ENCODE measurements around the gene TMEM52. TPM values are rescaled to one million over a fixed set of nuclear protein-coding genes. Genes with fewer than 3 reads are reported as not detected.
A peak's percentile ranks its signal among the peaks of the same experiment; 100 is the strongest.

Gene TMEM52
- total and polyA plus RNA-seq, 9 of the 15 experiments (the other 6 are each of a cell fraction or from before 2014, with no cell fraction given) = 0.37 to 22.5 (median 6.8) TPM

DNA sequence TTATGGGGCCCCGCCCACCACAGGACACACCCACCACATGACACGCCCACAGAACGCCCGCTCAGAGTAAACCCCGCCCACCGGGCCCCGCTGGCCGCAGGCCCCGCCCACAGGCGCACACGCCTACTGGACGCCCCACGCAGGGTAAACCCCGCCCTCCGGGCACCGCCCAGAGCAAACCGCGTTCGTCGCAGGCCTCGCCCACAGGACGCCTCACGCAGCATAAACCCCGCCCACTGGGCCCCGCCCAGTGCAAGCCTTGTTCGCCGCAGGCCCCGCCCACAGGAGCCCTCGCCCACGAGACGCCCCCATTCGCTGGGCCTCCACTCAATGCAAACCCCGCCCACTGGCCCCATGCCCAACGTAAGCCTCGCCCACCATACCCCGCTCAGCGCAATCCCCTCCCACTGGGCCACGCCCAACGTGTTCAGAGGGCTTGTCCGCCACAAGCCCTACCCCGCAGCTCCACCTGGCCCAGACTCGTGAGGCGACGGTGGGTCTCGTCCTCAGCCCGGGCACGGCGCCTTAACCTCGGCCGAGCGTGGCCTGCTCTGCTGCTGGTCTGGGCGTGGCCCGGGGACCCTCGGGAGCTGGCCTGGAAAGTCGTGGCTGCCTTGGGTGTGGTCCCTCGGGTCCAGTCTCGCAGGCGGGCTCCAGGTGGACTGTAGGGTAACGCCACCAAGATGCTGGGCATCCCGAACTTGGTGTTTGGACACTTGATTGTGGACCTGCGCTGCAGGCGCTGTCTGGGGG, 401 bp upstream of the TMEM52 start (continued):
- TF ChIP-seq, protein P1, sequence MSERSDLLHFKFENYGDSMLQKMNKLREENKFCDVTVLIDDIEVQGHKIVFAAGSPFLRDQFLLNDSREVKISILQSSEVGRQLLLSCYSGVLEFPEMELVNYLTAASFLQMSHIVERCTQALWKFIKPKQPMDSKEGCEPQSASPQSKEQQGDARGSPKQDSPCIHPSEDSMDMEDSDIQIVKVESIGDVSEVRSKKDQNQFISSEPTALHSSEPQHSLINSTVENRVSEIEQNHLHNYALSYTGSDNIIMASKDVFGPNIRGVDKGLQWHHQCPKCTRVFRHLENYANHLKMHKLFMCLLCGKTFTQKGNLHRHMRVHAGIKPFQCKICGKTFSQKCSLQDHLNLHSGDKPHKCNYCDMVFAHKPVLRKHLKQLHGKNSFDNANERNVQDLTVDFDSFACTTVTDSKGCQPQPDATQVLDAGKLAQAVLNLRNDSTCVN (CRISPR knock-in tag; IDR thresholded peaks at IDR 0.05) = no peak
- no peak for TF ChIP-seq NR2C2 (CRISPR knock-in tag; IDR thresholded peaks at IDR 0.05)
- TF ChIP-seq NR2C2 (tag; IDR thresholded peaks at IDR 0.05) = no peak
- TF ChIP-seq SRSF3 (IDR thresholded peaks at IDR 0.05; ENCODE audit: insufficient read depth, low read length) = no peak
- TF ChIP-seq ESRRB (CRISPR knock-in tag; IDR thresholded peaks at IDR 0.05; ENCODE audit: borderline replicate concordance) = no peak
- TF ChIP-seq, protein P2, sequence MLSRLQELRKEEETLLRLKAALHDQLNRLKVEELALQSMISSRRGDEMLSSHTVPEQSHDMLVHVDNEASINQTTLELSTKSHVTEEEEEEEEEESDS (CRISPR knock-in tag; IDR thresholded peaks at IDR 0.05) = no peak
- no peak for TF ChIP-seq GATAD2B (IDR thresholded peaks at IDR 0.05; ENCODE audit: borderline replicate concordance)
- TF ChIP-seq, protein P3, sequence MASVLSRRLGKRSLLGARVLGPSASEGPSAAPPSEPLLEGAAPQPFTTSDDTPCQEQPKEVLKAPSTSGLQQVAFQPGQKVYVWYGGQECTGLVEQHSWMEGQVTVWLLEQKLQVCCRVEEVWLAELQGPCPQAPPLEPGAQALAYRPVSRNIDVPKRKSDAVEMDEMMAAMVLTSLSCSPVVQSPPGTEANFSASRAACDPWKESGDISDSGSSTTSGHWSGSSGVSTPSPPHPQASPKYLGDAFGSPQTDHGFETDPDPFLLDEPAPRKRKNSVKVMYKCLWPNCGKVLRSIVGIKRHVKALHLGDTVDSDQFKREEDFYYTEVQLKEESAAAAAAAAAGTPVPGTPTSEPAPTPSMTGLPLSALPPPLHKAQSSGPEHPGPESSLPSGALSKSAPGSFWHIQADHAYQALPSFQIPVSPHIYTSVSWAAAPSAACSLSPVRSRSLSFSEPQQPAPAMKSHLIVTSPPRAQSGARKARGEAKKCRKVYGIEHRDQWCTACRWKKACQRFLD (CRISPR knock-in tag; IDR thresholded peaks at IDR 0.05) = no peak
- 0 out of 2 replicates have a peak, but pooled peaks have one; percentile 55 for TF ChIP-seq TARDBP (IDR thresholded peaks at IDR 0.05)
- TF ChIP-seq ZNF644 (tag; IDR thresholded peaks at IDR 0.05; ENCODE audit: low read depth) = no peak
- no peak for TF ChIP-seq ZC3H8 (IDR thresholded peaks at IDR 0.05)
- no peak; the same call in 1 of the 2 replicates for TF ChIP-seq MTA3 (IDR thresholded peaks at IDR 0.05; ENCODE audit: borderline replicate concordance)
- no peak for TF ChIP-seq RUNX1 (IDR thresholded peaks at IDR 0.05; ENCODE audit: low read depth)
- peak; percentile 85 for TF ChIP-seq ATF7 (IDR thresholded peaks at IDR 0.05)
- TF ChIP-seq PHF8 (IDR thresholded peaks at IDR 0.05; ENCODE audit: borderline replicate concordance, low read length) = peak; percentile 6; the same call in 1 of the 2 replicates
- no peak for TF ChIP-seq ETV1 (tag; conservative IDR thresholded peaks at IDR 0.05; ENCODE audit: low read depth)
- TF ChIP-seq ZNF197 (CRISPR knock-in tag; IDR thresholded peaks at IDR 0.05; ENCODE audit: low read depth) = no peak
- no peak for TF ChIP-seq PHB (CRISPR knock-in tag; IDR thresholded peaks at IDR 0.05)
- no peak for TF ChIP-seq CBX2 (IDR thresholded peaks at IDR 0.05; ENCODE audit: insufficient read depth, low read length, poor library complexity, severe bottlenecking)
- no peak for TF ChIP-seq NEUROD1 (IDR thresholded peaks at IDR 0.05; ENCODE audit: borderline replicate concordance, low read depth, low read length, partially characterized antibody)
- TF ChIP-seq MYNN (IDR thresholded peaks at IDR 0.05) = no peak
- TF ChIP-seq MYNN (CRISPR knock-in tag; IDR thresholded peaks at IDR 0.05) = no peak
- no peak for TF ChIP-seq PYGO2 (tag; IDR thresholded peaks at IDR 0.05)
- TF ChIP-seq PCBP2 (IDR thresholded peaks at IDR 0.05; ENCODE audit: low read depth, low read length, poor library complexity, severe bottlenecking) = no peak
- no peak for TF ChIP-seq ARNT (IDR thresholded peaks at IDR 0.05)
- TF ChIP-seq CCNT2 (IDR thresholded peaks at IDR 0.05; ENCODE audit: borderline replicate concordance, extremely low read depth, insufficient read length, low read depth, low read length) = peak; percentile 98
- no peak for TF ChIP-seq CHD1 (IDR thresholded peaks at IDR 0.05; ENCODE audit: low read length)
- TF ChIP-seq BRCA1 (IDR thresholded peaks at IDR 0.05) = no peak
- no peak for TF ChIP-seq BRCA1 (CRISPR knock-in tag; IDR thresholded peaks at IDR 0.05)

Measured in K562 (cell line).